Sigmoid colon (tissue), 7 donors: Measurements from ENCODE around the gene AMOTL2. TPM values are rescaled to one million over a fixed set of nuclear protein-coding genes. Genes with fewer than 3 reads are reported as not detected.

Source experiments
- DNase-seq: peaks from one replicate; pipeline ENCODE4 v3.0.0-alpha.2; 2019
- H3K27ac ChIP-seq, 4 donors: fragments of 200-600 bp; sonication (generic); one replicate each; pipeline ENCODE4 v1.5.1; 2016 to 2019; ENCODE audit warnings: mild to moderate bottlenecking in 1 of 4
- H3K27me3 ChIP-seq, 3 donors: fragments of 200-600 bp; sonication (generic); one replicate each; pipeline ENCODE4 v1.5.1; 2019; ENCODE audit warnings: mild to moderate bottlenecking in 1 of 3
- H3K36me3 ChIP-seq, 4 donors: fragments of 200-600 bp; sonication (generic); one replicate each; pipeline ENCODE4 v1.5.1; 2016 to 2019
- H3K4me1 ChIP-seq, 4 donors: fragments of 200-600 bp; sonication (generic); one replicate each; pipeline ENCODE4 v1.5.1; 2017 to 2019
- H3K4me3 ChIP-seq, 4 donors: fragments of 200-600 bp; sonication (generic); one replicate each; pipeline ENCODE4 v1.5.1; 2017 to 2019; ENCODE audit warnings: mild to moderate bottlenecking in 2 of 4, moderate library complexity in 1 of 4
- H3K9me3 ChIP-seq, 4 donors: fragments of 200-600 bp in 3 of 4; sonication (generic) in 3 of 4; one replicate each; pipeline versions ENCODE4 v1.5.1 to v1.6.1; 2013 to 2019
- EP300 ChIP-seq, 4 donors: sonication (generic); formaldehyde crosslinking; IDR thresholded peaks; one replicate each; pipeline ENCODE4 v1.6.1; 2017; ENCODE audit warnings: antibody characterized with exemption in 4 of 4
- POLR2A ChIP-seq, 2 donors: fragments of 450-650 bp; IDR thresholded peaks; one replicate each; pipeline ENCODE4 v1.6.1; 2016; ENCODE audit warnings: antibody characterized with exemption in 2 of 2, mild to moderate bottlenecking in 2 of 2, moderate library complexity in 2 of 2
- POLR2AphosphoS5 ChIP-seq, 4 donors: sonication (generic); formaldehyde crosslinking; IDR thresholded peaks; one replicate each; pipeline ENCODE4 v1.6.1; 2017; ENCODE audit warnings: antibody characterized with exemption in 4 of 4
- WGBS, 2 donors: extraction: QIAGEN DNeasy Blood & Tissue Kit; methylation state at CpG; one replicate each; pipeline ENCODE4 v1.1.7; 2013; 5-methylcytosine and 5-hydroxymethylcytosine counted together
- intact Hi-C: fragments of 100-400 bp; cut with DNase I; formaldehyde crosslinking; loops from one replicate; pipeline ENCODE4 v1.15.1; 2023
- polyA plus RNA-seq, 3 donors: library from polyadenylated mRNA; stranded (reverse); fragments of 200-250 nt; gene quantifications; one replicate each; pipeline ENCODE4 v1.2.3, GENCODE V29; 2013
- total RNA-seq, 4 donors: library from RNA; depleted of rRNA; stranded (reverse); fragments of >200 nt; gene quantifications; one replicate each; pipeline ENCODE4 v1.1.0, GENCODE V29; 2016
- TF ChIP-seq, protein P1 (sequence below), 4 experiments: fragments of 450-650 bp in 3 of 4; fragments of 200-600 bp in 1 of 4; IDR thresholded peaks; one replicate each; pipeline ENCODE4 v1.5.1; 2016 to 2019; ENCODE audit warnings: antibody characterized with exemption in 4 of 4, mild to moderate bottlenecking in 3 of 4, moderate library complexity in 2 of 4
- donor health status: healthy with polysubstance abuse.
- donor health status: Bipolar disorder and iron deficiency.
- donor health status: healthy.

The AMOTL2 gene
- total and polyA plus RNA-seq, 7 donors, result 1.6 to 112 (median 43.5) TPM

DNA sequence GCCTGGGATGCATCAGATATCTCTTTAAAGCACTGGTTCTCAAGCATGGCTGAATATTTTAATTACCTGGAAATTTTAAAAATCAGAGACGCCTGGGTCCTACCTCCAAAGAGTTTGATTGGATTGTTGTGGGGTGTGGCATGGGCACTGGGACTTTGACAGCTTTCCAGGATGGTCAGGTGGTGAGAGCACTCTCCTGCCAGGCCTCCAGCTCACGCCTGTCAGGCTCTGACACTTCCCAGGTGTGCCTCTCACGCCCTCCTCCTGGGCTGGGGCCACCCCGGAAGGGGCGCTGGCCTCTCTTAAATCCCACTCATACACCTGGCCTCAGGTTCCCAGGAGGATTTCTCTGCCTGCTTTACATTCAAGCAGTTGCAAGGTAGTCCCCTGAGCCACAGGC, 48.5 kb downstream of the AMOTL2 start:
- H3K36me3 ChIP-seq, result no peaks in the 10 kb centered on the region
- no peak for TF ChIP-seq POLR2A (IDR thresholded peaks at IDR 0.05)
- TF ChIP-seq POLR2AphosphoS5 (IDR thresholded peaks at IDR 0.05), result peak in 2 of 4 donors; percentile 16 to 59
- TF ChIP-seq, protein P1, sequence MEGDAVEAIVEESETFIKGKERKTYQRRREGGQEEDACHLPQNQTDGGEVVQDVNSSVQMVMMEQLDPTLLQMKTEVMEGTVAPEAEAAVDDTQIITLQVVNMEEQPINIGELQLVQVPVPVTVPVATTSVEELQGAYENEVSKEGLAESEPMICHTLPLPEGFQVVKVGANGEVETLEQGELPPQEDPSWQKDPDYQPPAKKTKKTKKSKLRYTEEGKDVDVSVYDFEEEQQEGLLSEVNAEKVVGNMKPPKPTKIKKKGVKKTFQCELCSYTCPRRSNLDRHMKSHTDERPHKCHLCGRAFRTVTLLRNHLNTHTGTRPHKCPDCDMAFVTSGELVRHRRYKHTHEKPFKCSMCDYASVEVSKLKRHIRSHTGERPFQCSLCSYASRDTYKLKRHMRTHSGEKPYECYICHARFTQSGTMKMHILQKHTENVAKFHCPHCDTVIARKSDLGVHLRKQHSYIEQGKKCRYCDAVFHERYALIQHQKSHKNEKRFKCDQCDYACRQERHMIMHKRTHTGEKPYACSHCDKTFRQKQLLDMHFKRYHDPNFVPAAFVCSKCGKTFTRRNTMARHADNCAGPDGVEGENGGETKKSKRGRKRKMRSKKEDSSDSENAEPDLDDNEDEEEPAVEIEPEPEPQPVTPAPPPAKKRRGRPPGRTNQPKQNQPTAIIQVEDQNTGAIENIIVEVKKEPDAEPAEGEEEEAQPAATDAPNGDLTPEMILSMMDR (IDR thresholded peaks at IDR 0.05), result no peak
- peak in 1 of 4 donors; percentile 13 for TF ChIP-seq EP300 (IDR thresholded peaks at IDR 0.05)
- no peak overlapping the region for H3K4me3 ChIP-seq
- H3K9me3 ChIP-seq, result no peaks in the 10 kb centered on the region
- peak; percentile 54 for DNase-seq
- H3K27ac ChIP-seq, result peak overlapping the region; percentile 56 to 88 (median 78)
- intact Hi-C loops, result no loop called here
- peaks cover 0 to 52% (median 41%) of the 10 kb centered on the region in 4 donors for H3K4me1 ChIP-seq
- no peaks in the 10 kb centered on the region for H3K27me3 ChIP-seq
- WGBS, 2 donors, result 19 to 60% methylated on average over 5 of the region's 5 CpGs

DNA sequence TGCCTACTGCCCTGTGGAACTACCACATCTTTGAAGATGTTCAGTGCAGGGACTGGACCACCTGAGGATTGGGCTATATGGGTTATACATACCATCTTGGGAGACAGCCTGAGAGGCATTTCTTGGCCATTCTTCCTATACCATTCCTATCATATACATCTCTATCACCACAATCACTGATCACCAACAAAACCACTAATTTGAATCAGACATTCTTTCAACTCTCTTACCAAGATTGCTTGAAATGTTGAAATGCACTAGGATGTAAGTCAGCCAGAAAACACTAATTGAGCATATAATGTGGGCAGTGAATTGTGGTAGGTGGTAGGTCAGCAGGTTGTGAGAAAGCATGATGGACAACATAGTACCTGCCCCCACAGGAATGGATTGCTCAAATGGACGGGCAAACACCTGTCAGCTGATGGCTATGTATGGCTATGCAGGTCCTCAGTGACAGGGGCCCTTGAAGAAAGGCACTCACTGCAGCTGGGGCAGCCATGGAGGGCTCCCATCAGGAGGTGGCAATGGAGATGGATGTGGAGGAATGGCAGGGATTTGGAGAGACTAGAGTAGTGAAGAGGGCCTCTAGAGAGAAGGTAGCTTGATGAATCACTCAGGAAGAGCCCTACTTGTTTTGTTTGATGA, 49.1 kb downstream of the AMOTL2 start:
- Histone ChIP-seq H3K4me1 (peaks cover 0 to 47% (median 36%) of the 10 kb centered on the region in 4 donors), H3K27ac (peak overlapping the region in 3 of 4 donors; percentile 73 to 88 (median 83)), H3K4me3 (no peak overlapping the region), H3K27me3 (no peaks in the 10 kb centered on the region), H3K9me3 (no peaks in the 10 kb centered on the region), H3K36me3 (no peaks in the 10 kb centered on the region)
- DNase-seq, result peak; percentile 30
- 89% methylated on average over 1 of the region's 1 CpG for WGBS, 2 donors
- TF ChIP-seq POLR2AphosphoS5 (IDR thresholded peaks at IDR 0.05), result no peak
- no peak for TF ChIP-seq POLR2A (IDR thresholded peaks at IDR 0.05)
- TF ChIP-seq, protein P1 (IDR thresholded peaks at IDR 0.05), result no peak
- TF ChIP-seq EP300 (IDR thresholded peaks at IDR 0.05), result no peak
- intact Hi-C loops, result no loop called here

DNA sequence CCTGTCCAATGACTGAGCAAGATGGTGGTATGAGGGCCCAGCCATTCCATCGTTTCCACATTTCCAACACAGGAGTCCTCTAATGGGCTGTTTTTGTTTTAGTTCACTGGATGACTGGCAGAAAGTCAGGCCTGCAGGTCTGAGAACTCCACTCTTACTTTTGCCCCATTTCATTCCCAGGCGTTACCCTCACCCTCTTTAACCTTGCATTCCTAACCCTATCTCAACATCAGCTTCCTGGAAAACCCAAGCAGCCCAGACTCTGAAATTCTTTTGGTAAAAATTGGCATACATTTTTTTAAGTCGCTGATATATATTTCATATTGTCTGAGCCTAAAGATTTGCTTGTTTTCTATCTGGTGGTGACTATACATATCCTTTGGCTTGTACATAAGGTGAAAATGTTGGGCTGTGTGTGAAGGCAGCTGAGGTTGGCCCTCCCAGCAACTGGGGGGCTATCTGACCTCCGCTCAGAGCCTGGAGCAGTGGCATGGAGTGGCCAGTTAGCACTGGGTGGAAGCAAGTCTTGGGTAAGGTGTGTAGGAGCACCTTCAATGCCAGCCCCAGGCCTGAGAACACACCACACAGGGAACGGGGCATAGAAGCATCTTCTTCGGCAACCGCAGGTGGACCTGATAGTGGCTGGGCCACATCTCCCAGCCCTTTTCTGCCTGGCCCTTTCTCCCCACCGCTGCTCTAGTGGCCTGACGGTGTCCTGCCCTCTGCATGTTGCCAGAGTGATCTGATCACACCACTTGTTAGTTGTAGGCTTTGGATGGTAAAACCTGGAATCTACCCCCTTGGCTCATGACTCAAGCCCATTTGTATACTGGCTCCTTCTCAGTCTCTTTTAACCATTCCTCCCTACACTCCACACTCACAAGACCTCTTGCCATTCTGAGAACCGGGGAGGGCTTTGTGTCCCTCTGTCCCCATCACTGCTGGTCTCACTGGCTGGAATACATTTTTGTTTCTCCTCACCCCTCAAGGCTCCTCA, 50.0 kb downstream of the AMOTL2 start:
- Histone ChIP-seq H3K27ac (no peak overlapping the region), H3K4me1 (peaks cover 0 to 39% (median 33%) of the 10 kb centered on the region in 4 donors), H3K27me3 (no peaks in the 10 kb centered on the region), H3K4me3 (no peak overlapping the region), H3K36me3 (no peaks in the 10 kb centered on the region), H3K9me3 (no peaks in the 10 kb centered on the region)
- TF ChIP-seq POLR2AphosphoS5 (IDR thresholded peaks at IDR 0.05) (no peak), EP300 (IDR thresholded peaks at IDR 0.05) (no peak), POLR2A (IDR thresholded peaks at IDR 0.05) (no peak)
- TF ChIP-seq, protein P1 (IDR thresholded peaks at IDR 0.05), result no peak
- WGBS, 2 donors, result 88 to 90% methylated on average over 10 of the region's 10 CpGs
- intact Hi-C loops, result no loop called here
- no peak for DNase-seq

DNA sequence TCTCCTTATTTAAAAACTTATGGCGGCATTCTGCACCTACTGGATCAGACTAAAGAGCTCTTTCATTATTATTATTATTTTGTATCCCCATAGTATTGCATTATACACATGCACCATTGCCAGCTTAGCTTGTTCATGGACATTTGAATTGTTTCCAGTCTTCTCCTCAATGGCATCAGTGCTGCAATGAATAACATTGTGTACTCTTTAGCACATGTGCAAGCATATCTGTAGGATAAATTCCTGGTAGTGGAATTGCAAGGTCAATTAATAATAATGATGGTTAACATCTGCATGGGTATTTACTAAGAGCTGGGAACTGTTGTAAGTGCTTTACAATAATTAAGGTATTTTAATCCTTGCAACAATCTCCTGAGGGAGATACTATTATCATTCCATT, 52.0 kb downstream of the AMOTL2 start:
- TF ChIP-seq EP300 (IDR thresholded peaks at IDR 0.05) (no peak), POLR2A (IDR thresholded peaks at IDR 0.05) (no peak), POLR2AphosphoS5 (IDR thresholded peaks at IDR 0.05) (no peak)
- TF ChIP-seq, protein P1 (IDR thresholded peaks at IDR 0.05), result no peak
- Histone ChIP-seq H3K9me3 (no peaks in the 10 kb centered on the region), H3K4me1 (peaks cover 0 to 24% (median 19%) of the 10 kb centered on the region in 4 donors), H3K4me3 (no peak overlapping the region), H3K36me3 (no peaks in the 10 kb centered on the region), H3K27ac (no peak overlapping the region), H3K27me3 (no peaks in the 10 kb centered on the region)
- WGBS, 2 donors, result 92 to 96% methylated on average over 1 of the region's 1 CpG
- intact Hi-C loops, result no loop called here
- DNase-seq, result no peak
